Non-pigmented ciliary epithelial cell (primary cell): Measurements from ENCODE around the gene CATSPER3.

Experiments used
- DNase-seq: peaks from one replicate; pipeline ENCODE4 v3.0.0-alpha.2; 2010; ENCODE audit warnings: low read depth

The CATSPER3 gene

DNA sequence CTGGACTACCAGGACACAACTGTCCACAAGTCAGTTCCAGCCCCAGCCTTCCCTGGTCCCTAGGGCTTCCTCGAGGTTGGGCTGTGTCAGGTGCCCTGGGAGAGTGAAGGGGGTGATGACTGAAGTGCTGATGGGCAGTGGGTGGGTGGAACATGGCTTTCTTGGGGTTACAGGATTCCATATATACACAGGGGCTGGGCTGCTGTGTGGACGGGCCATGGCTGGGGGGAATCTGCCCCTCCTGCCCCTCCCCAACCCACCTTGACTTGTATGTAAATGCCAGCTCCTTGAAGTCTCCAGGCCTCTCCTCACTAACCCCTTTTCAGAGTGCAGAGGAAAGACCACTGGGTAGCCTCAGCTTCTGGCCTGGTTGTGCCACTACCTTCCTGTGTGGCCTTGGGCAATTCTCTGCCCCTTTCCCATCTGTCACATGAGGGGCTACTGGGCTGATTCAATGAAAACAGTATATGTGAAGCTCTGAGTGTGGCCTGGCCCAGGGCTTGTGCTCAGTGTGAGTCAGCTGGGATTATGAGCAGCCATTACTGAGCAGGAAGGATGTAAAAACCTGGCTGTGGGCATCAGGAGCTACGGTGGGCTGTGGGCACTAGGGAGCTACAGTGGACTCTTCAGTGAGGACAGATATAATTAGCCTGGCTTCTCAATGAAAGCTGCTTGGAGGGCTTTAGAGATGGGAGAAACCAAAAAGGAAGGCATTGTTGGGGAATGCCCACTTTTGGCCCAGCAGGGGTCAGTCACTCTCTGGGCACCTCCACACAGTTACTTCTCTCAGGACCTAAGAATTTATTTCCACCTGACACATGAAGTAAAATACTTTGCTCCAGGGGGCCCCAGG is 43.0 kb downstream of the CATSPER3 start:
- no peak for DNase-seq

DNA sequence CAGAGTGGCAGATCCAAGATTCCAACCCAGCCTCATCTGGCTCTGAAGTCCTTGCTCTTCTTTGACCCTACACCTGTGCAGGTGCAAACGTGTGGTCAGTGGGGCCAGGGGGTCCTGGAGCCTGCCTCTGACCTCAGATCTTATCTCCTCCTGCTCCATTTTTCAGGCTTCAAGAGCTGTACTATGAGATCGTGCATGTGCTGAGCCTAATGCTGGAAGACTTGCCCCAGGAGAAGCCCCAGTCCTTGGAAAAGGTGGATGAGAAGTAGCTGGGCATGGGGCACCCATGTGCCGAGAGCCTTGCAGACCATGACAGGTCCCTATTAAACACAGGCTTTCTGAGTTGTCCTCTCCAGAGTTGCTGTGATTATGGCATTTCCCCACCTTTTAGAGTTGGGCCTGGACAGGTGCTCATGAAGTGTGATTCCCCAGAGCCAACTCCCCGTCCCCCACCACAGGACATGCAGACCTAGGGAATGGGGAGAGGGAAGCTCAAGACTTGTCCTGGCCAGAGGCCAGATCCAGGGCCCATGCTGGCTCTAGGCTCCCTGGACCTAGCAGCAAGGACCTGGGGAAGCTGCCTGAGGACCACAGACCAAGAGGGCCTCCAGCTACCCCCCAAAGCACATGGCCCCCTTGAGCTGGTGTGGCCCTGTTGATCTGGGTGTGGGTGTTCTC is 43.8 kb downstream of the CATSPER3 start:
- no peak for DNase-seq

GRCh38 chr5:135012033-135012588 is 44.4 kb downstream of the CATSPER3 start:
- DNase-seq = no peak

- no peak for DNase-seq
These were observed 45.3 kb downstream of the CATSPER3 start for GRCh38 chr5:135012951-135013391.

DNA sequence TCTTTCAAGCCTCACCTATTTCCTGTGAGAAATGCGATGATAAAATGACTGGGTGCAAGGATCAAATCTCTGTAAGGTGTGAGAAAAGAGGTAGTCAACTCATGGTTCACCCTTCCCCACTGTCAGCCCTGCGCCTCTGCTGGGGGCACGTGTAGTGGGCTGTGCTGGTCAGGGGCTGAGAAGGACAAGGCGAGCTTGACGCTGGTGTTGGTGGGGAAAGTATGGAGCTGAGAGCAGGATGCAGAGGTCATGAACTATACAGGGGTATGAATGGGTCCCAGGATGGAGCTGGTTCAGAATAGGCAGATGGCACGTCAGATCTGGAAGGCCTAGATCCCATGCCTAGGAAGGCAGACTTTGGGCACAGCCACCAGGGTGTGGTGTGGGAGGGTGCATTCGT is 45.7 kb downstream of the CATSPER3 start:
- DNase-seq = no peak

DNA sequence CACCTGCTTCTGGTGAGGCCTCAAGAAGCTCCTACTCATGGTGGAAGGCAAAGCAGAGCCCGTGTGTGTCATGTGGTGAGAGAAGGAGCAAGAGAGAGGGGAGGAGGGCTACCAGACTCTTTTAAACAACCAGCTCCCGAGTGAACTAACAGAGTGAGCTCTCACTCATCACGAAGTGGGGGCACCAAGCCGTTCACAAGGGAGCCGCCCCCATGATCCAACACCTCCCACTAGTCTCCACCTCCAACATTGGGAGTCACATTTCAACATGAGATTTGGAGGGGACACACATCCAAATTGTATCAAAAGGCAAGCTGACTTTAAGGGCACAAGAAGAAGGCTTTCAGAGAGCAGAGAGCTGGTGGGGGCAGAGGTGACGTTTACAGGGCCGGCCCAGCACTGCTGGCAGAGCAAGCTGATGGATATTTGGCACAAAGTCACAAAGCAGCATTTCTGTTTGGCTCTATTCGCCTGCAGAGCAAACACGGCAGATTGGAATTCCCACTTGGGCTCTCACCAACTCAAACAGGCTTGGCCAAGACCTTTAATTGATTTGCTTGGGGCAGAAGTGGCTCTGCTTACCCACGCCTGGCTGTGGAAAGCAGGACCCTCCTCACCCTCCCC is 46.4 kb downstream of the CATSPER3 start:
- DNase-seq = no peak

DNA sequence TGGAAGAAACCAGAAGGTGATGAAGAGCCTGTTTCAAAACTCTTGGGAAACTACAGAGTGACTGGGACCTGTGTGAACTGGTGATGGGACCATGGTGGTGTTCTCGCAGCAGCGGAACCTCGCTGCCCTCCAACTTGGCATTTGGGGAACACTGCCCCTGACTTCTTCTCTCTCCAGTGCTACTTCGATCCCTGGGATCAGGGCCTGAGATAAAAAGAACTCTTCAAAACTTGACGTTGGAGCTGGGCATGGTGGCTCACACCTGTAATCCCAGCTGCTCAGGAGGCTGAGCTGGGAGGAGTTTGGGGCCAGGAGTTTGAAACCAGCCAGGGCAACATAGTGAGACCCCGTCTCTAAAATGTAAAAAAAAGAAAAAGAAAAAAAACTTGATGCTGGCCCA is 48.2 kb downstream of the CATSPER3 start:
- DNase-seq = no peak

DNA sequence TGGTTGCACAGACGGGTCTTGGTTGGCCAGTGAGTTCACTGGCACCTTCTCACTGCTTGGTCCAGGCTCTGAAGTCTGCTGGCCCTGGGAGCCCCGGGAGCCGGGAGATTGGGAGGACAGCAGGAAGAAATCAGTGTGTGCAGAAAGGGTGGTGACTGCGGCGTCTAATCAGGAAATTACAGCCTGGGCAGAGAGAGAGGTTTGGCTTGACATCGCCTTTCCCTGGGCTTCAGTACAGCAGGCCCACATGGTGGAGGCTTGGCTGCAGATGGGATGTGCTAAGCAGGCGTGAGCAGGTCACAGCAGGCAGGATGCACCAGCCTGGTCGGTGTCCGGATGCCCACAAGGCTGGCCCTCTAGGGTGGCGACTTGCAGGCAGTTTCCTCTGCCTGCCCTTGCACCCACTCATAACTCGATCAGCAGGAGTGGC is 49.2 kb downstream of the CATSPER3 start:
- no peak for DNase-seq

- DNase-seq = no peak
These were observed 50.8 kb downstream of the CATSPER3 start for GRCh38 chr5:135018457-135018856.

GRCh38 chr5:135019314-135019713 is 51.6 kb downstream of the CATSPER3 start:
- DNase-seq = no peak

GRCh38 chr5:135020111-135020895 is 52.6 kb downstream of the CATSPER3 start:
- DNase-seq = no peak

DNA sequence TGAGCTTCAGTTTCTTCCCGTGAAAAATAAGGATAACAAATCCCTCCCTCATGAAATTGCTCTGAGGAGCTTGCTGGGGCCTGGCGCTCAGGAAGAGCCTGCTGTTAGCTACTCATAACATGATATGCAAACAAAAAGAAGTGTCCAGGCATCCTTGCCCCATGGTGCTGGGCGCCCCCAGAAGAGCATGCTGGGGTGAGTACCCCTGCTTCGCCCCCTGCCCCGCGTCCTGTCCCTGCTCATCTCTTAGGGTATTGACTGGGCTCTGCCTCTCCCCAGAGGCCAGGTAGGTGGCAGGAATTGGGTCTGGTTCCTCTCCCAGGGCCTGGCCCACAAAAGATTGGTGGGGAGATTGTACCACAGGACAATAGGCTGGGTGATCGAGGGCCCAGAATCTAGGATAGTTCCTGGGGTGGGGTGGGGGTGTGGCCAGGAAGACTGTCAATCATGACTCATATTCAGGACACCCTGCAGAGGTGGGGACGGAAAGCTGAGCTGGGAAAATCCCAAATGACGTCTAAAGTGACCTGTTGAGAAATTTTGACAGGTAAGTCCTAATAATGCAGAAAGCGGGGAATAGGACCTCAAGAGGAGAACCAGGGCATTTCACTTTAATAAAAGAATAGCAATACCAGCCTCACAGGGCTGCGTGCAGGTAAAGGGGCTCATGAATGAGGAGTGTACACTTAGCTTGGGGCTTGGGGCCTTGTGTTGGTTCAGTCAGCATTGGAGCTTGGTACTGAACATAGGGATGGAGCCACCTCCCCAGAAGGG is 57.4 kb downstream of the CATSPER3 start:
- DNase-seq = no peak

GRCh38 chr5:135025730-135026644 is 58.3 kb downstream of the CATSPER3 start:
- no peak for DNase-seq

GRCh38 chr5:135026645-135027265 is 59.0 kb downstream of the CATSPER3 start:
- no peak for DNase-seq

- DNase-seq = no peak
These were observed 59.6 kb downstream of the CATSPER3 start for GRCh38 chr5:135027266-135027696.

GRCh38 chr5:135027697-135028615 is 60.2 kb downstream of the CATSPER3 start:
- DNase-seq = no peak

DNA sequence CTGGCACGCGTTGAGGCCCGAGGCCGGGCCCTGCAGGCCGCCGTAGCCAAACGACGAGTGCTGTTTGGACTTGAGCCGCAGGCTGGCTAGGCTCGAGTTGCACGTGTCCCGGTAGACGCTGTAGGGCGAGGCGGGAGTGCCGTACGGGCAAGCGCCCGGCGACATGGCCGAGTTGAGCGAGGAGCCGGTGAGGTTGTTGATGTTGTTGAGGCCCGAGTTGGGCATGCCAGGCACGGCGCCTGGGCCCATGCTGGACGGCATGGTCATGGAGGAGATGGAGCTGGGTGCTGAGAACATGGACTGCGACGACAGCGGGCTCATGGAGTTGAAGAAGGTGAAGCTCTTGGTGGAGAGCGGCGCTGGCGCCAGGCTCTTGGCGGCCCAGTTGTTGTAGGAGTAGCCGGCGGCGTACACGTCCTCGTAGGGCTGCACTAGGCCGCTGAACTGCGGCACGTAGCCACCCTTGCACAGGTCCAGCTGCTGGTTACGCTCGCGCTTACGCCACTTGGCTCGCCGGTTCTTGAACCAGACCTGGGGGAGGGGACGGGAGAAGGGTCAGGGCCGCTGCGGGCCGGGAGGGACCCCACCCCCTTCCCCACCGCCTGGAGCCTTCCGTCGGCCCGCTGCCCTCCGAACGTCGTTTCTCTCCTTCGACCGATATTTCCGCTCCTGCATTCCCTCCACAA is 61.2 kb downstream of the CATSPER3 start:
- no peak for DNase-seq
